Measurements from ENCODE around the gene RYK. TPM values are rescaled to one million over a fixed set of nuclear protein-coding genes. Genes with fewer than 3 reads are reported as not detected.

Gene RYK
- total RNA-seq, 1 experiment from 2014 or later, result 54.2 TPM

GRCh38 chr3:134147411-134147810 lies 103.2 kb downstream of the RYK start:
- POLR2A ChIA-PET, result no interaction called here
- no peak overlapping the region for H3K4me3 Mint-ChIP-seq
- H3K27ac Mint-ChIP-seq, result no peak overlapping the region; the same call in 1 of the 2 replicates
- H3K36me3 Mint-ChIP-seq, result peaks cover 19% of the 10 kb centered on the region
- H3K27me3 Mint-ChIP-seq (ENCODE audit: low read depth), result no peaks in the 10 kb centered on the region
- peaks cover 8% of the 10 kb centered on the region for H3K4me1 Mint-ChIP-seq
- TF ChIP-seq ZSCAN18 (CRISPR knock-in tag; IDR thresholded peaks at IDR 0.05) (no peak), NFE2L1 (CRISPR knock-in tag; IDR thresholded peaks at IDR 0.05) (no peak), GRHL2 (CRISPR knock-in tag; IDR thresholded peaks at IDR 0.05; ENCODE audit: insufficient replicate concordance, severe bottlenecking) (no peak), FOXJ3 (CRISPR knock-in tag; IDR thresholded peaks at IDR 0.05; ENCODE audit: borderline replicate concordance) (no peak), ETV6 (CRISPR knock-in tag; IDR thresholded peaks at IDR 0.05) (no peak), PRDM15 (CRISPR knock-in tag; IDR thresholded peaks at IDR 0.05) (no peak), ZNF281 (CRISPR knock-in tag; IDR thresholded peaks at IDR 0.05) (no peak), NFYB (CRISPR knock-in tag; conservative IDR thresholded peaks at IDR 0.05; ENCODE audit: low read depth) (no peak)
- no peak for ATAC-seq
- CTCF ChIA-PET, result no interaction called here
- H3K9me3 Mint-ChIP-seq, result peaks cover 2% of the 10 kb centered on the region
- DNase-seq (ENCODE audit: low spot score), result no peak

GRCh38 chr3:134146666-134147065 lies 104.0 kb downstream of the RYK start:
- ATAC-seq (no peak), DNase-seq (ENCODE audit: low spot score) (no peak)
- Mint-ChIP-seq H3K27me3 (ENCODE audit: low read depth) (no peaks in the 10 kb centered on the region), H3K27ac (no peak overlapping the region), H3K9me3 (peaks cover 9% of the 10 kb centered on the region), H3K4me1 (peaks cover 8% of the 10 kb centered on the region), H3K4me3 (no peak overlapping the region), H3K36me3 (peaks cover 21% of the 10 kb centered on the region)
- CTCF ChIA-PET, result no interaction called here
- no peak for TF ChIP-seq IRF1 (CRISPR knock-in tag; IDR thresholded peaks at IDR 0.05)
- no peak for TF ChIP-seq ZSCAN18 (CRISPR knock-in tag; IDR thresholded peaks at IDR 0.05)
- TF ChIP-seq NR3C1 (CRISPR knock-in tag; conservative IDR thresholded peaks at IDR 0.05; ENCODE audit: low read depth), result no peak
- TF ChIP-seq ATF1 (CRISPR knock-in tag; IDR thresholded peaks at IDR 0.05), result no peak
- TF ChIP-seq HMGXB4 (CRISPR knock-in tag; IDR thresholded peaks at IDR 0.05), result no peak
- no peak for TF ChIP-seq ZNF138 (CRISPR knock-in tag; conservative IDR thresholded peaks at IDR 0.05)
- POLR2A ChIA-PET, result no interaction called here
